GM13976 (cell line): ENCODE data around the gene SPRR1B.

ENCODE experiments used
- DNase-seq: peaks from one replicate; pipeline ENCODE4 v3.0.0; 2012; ENCODE audit warnings: low spot score
- in situ Hi-C: fragments of 300-500 bp; cut with MboI; formaldehyde crosslinking; loops from one replicate; pipeline ENCODE4 v1.12.0; 2022; ENCODE audit warnings: low sequenced_read_pairs, mixed read lengths, inconsistent platforms; ENCODE audit not compliant: unreplicated experiment
- TF ChIP-seq, protein P1 (sequence below): IDR thresholded peaks from 2 replicates; pipeline ENCODE4 v1.5.1; 2012; ENCODE audit warnings: borderline replicate concordance, mild to moderate bottlenecking; ENCODE audit not compliant: insufficient read depth; ENCODE audit errors: extremely low read depth, missing control alignments, control extremely low read depth

SPRR1B gene, protein sequence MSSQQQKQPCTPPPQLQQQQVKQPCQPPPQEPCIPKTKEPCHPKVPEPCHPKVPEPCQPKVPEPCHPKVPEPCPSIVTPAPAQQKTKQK

GRCh38 chr1:153030895-153031294 lies at the start of gene SPRR1B:
TSS of gene SPRR1B (plus strand) at chr1:153031203. CDS start at chr1:153032346, 1,143 bp downstream.
- TF ChIP-seq, protein P1, sequence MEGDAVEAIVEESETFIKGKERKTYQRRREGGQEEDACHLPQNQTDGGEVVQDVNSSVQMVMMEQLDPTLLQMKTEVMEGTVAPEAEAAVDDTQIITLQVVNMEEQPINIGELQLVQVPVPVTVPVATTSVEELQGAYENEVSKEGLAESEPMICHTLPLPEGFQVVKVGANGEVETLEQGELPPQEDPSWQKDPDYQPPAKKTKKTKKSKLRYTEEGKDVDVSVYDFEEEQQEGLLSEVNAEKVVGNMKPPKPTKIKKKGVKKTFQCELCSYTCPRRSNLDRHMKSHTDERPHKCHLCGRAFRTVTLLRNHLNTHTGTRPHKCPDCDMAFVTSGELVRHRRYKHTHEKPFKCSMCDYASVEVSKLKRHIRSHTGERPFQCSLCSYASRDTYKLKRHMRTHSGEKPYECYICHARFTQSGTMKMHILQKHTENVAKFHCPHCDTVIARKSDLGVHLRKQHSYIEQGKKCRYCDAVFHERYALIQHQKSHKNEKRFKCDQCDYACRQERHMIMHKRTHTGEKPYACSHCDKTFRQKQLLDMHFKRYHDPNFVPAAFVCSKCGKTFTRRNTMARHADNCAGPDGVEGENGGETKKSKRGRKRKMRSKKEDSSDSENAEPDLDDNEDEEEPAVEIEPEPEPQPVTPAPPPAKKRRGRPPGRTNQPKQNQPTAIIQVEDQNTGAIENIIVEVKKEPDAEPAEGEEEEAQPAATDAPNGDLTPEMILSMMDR: no peak
- no peak for DNase-seq
- in situ Hi-C loops: no loop called here

DNA sequence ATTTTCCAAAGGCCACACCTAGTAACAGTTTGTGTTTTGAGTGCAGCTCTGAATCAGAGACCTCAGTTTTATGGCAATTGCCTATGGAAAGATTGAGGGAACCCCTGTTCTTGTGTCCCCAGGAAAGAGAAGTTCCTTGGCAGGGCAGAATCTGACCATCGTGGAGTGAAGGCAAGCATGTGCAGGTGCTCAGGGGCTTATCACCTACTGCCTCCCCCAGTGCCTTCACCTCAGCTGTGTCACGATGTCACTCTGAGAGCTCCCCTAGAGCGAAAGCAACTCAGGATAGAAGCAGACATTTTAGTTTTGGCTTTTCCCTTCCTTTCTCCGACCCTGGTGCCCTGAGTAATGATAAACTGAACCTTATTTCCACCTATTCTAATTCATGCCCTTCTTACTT lies 48.9 kb upstream of the SPRR1B start:
- TF ChIP-seq, protein P1: no peak
- no peak for DNase-seq
- in situ Hi-C loops: no loop called here

DNA sequence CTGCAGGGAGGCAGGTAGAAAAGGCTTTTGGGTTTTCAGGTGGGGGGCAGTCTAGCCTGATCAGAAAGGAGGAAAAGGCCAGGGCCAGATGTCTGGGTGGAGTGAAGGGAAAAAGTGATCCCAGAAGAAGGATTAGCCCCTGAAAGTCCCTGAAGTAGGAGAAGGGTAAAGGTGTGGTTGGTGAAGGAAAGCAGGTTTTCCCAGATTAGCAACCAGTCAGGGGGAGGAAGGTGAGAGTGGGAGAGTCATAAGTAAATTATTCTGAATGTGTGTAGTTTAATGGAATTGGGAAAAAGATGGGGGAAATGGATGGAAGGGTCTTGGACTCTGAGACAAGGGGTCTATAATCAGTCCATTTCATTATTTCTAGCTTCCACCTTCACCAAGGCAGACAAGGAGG lies 47.8 kb upstream of the SPRR1B start:
- no peak for DNase-seq
- in situ Hi-C loops: no loop called here
- TF ChIP-seq, protein P1: no peak

DNA sequence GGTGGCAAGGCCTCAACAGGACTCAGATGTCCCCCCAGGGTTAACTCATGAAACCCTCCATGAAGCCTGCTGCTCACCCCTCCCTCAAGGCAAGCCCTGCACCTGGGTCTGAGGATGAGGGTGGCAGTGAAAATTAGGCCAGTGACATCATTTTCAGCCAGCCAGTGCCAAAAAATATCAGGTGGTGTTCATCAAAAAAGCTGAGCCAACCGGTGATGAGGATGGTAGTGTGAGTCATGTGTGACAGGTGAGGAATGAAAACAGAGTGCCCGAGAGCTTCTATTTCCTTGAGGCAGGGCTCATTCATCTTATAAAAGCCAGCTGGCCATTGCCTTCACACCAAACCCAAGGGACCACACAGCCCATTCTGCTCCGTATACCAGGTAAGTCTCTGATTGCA lies 47.3 kb upstream of the SPRR1B start, which contains the start of gene SPRR1A:
SPRR1A (plus strand) TSS at position 339 of the 400 bp plus-strand sequence. CDS start 1,150 bp downstream, outside the sequence.
- no peak for DNase-seq

GRCh38 chr1:152986578-152986977 lies 44.4 kb upstream of the SPRR1B start:
- TF ChIP-seq, protein P1: no peak
- in situ Hi-C loops: no loop called here
- DNase-seq: no peak

More for the DNA sequence above, 47.3 kb upstream of the SPRR1B start, which contains the start of gene SPRR1A:
- in situ Hi-C loops: no loop called here
- TF ChIP-seq, protein P1: no peak

DNA sequence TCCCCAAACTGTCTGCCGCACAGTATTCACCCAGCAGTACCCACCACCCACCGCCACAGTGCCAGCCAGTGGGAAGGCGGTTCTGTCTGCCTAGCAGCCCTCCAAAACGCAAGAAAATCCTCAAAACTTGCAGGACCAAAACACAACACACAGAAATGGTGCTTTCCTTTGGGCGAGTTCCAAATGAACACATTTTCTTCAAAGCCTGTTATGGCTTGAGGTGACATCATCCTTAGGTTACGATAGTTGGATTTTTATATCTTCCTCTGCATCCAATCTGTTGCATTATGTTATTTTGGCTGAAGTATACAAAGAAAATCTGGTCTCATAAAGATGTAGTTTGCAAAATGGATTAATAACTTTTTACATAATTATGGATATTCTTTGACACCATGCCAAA lies 37.8 kb upstream of the SPRR1B start:
- DNase-seq: no peak
- in situ Hi-C loops: no loop called here
- TF ChIP-seq, protein P1: no peak
